K562 (cell line): ENCODE measurements around the gene CCT3. TPM values are rescaled to one million over a fixed set of nuclear protein-coding genes. Genes with fewer than 3 reads are reported as not detected.

Experiments used
- FOSL1 ChIP-seq: fragments of 200-800 bp; sonication (Bioruptor generic); conservative IDR thresholded peaks from 2 replicates; pipeline ENCODE4 v1.6.1; 2016; ENCODE audit warnings: missing genetic modification characterization, missing compliant biosample characterization
- JUN ChIP-seq, 2 experiments: sonication (generic) in 1 of 2; formaldehyde crosslinking in 1 of 2; IDR thresholded peaks; 2 replicates each; pipeline versions ENCODE4 v1.6.1 to v1.8.0; 2012 to 2022; ENCODE audit warnings: borderline replicate concordance in 2 of 2, mild to moderate bottlenecking in 2 of 2, improper control_type of control experiment in 1 of 2, low read depth in 1 of 2, low read length in 1 of 2, missing genetic modification reagents in 1 of 2
- MAZ ChIP-seq, 2 experiments: fragments of 450-650 bp in 1 of 2; sonication (generic) in 1 of 2; formaldehyde crosslinking; IDR thresholded peaks in 1 of 2; conservative IDR thresholded peaks in 1 of 2; 2 replicates each; pipeline versions ENCODE4 v1.4.0 to v1.5.0; 2020; ENCODE audit warnings: mild to moderate bottlenecking in 1 of 2, missing genetic modification reagents in 1 of 2
- NCOA6 ChIP-seq: fragments of 450-650 bp; IDR thresholded peaks from 2 replicates; pipeline ENCODE4 v1.6.1; 2017; ENCODE audit warnings: mild to moderate bottlenecking
- NRF1 ChIP-seq, 2 experiments: fragments of 450-650 bp; IDR thresholded peaks in 1 of 2; conservative IDR thresholded peaks in 1 of 2; 2 replicates each; pipeline ENCODE4 v1.6.1; 2014; ENCODE audit warnings: mild to moderate bottlenecking in 2 of 2
- POLR3G ChIP-seq: IDR thresholded peaks from 2 replicates; pipeline ENCODE4 v1.6.1; 2011; ENCODE audit not compliant: insufficient read length, insufficient replicate concordance; ENCODE audit errors: extremely low read depth
- RBBP5 ChIP-seq: fragments of 200-600 bp; sonication (generic); IDR thresholded peaks from 2 replicates; pipeline ENCODE4 v1.6.1; 2012; ENCODE audit warnings: borderline replicate concordance, mild to moderate bottlenecking, low read length, control low read depth, inconsistent platforms; ENCODE audit not compliant: insufficient read depth, poor library complexity, severe bottlenecking
- STAT5B ChIP-seq: fragments of 250-450 bp; sonication (Bioruptor Pico); IDR thresholded peaks from 2 replicates; pipeline ENCODE4 v1.8.0; 2021; ENCODE audit warnings: mild to moderate bottlenecking, inconsistent platforms
- TAF1 ChIP-seq: IDR thresholded peaks from 2 replicates; pipeline ENCODE4 v1.6.1; 2011; ENCODE audit warnings: mild to moderate bottlenecking, low read length, moderate library complexity; ENCODE audit not compliant: insufficient read depth, control insufficient read depth, severe bottlenecking; ENCODE audit errors: extremely low read depth
- TBP ChIP-seq: optimal IDR thresholded peaks from 2 replicates; pipeline ENCODE3; 2011; ENCODE audit warnings: low read depth, low read length, improper control_type of control experiment
- polyA plus RNA-seq, 8 experiments: library from polyadenylated mRNA; depleted of rRNA in 4 of 8; stranded (reverse) in 5 of 8; unstranded in 3 of 8; fragments of >200 nt; fragmentation: Nextera tagmentation in 2 of 8; fragmentation: Illumina TruSeq in 1 of 8; extraction: Ambion mirVana in 2 of 8; extraction: Trizol in 1 of 8; gene quantifications; 2 replicates each; pipeline versions ENCODE4 v1.2.1 to v1.2.3, GENCODE V29; 2011 to 2014; ENCODE audit warnings: inconsistent platforms in 1 of 8, missing spikeins in 1 of 8
- total RNA-seq, 7 experiments: library from RNA; depleted of rRNA in 6 of 7; stranded (reverse); fragments of >200 nt in 6 of 7; fragmentation: Illumina TruSeq in 2 of 7; extraction: Trizol in 2 of 7; gene quantifications; 2 replicates each; pipeline versions ENCODE4 v1.2.1 to v1.2.3, GENCODE V29; 2011 to 2021; ENCODE audit warnings: low replicate concordance in 1 of 7
- TF ChIP-seq, protein P1 (sequence below): fragments of 450-650 bp; IDR thresholded peaks from 2 replicates; pipeline ENCODE4 v1.6.1; 2016; ENCODE audit warnings: mild to moderate bottlenecking, moderate library complexity
- TF ChIP-seq, protein P2 (sequence below): fragments of 250-450 bp; sonication (Bioruptor Pico); IDR thresholded peaks from 2 replicates; pipeline ENCODE4 v1.9.0; 2021; ENCODE audit warnings: mild to moderate bottlenecking, inconsistent platforms

The CCT3 gene
- total and polyA plus RNA-seq, 9 of the 15 experiments (the other 6 are each of a cell fraction or from before 2014, with no cell fraction given), result 475 to 1,167 (median 610) TPM

GRCh38 chr1:156338180-156338976, at the start of gene CCT3, which contains the start of gene TSACC (continued):
- TF ChIP-seq, protein P1, sequence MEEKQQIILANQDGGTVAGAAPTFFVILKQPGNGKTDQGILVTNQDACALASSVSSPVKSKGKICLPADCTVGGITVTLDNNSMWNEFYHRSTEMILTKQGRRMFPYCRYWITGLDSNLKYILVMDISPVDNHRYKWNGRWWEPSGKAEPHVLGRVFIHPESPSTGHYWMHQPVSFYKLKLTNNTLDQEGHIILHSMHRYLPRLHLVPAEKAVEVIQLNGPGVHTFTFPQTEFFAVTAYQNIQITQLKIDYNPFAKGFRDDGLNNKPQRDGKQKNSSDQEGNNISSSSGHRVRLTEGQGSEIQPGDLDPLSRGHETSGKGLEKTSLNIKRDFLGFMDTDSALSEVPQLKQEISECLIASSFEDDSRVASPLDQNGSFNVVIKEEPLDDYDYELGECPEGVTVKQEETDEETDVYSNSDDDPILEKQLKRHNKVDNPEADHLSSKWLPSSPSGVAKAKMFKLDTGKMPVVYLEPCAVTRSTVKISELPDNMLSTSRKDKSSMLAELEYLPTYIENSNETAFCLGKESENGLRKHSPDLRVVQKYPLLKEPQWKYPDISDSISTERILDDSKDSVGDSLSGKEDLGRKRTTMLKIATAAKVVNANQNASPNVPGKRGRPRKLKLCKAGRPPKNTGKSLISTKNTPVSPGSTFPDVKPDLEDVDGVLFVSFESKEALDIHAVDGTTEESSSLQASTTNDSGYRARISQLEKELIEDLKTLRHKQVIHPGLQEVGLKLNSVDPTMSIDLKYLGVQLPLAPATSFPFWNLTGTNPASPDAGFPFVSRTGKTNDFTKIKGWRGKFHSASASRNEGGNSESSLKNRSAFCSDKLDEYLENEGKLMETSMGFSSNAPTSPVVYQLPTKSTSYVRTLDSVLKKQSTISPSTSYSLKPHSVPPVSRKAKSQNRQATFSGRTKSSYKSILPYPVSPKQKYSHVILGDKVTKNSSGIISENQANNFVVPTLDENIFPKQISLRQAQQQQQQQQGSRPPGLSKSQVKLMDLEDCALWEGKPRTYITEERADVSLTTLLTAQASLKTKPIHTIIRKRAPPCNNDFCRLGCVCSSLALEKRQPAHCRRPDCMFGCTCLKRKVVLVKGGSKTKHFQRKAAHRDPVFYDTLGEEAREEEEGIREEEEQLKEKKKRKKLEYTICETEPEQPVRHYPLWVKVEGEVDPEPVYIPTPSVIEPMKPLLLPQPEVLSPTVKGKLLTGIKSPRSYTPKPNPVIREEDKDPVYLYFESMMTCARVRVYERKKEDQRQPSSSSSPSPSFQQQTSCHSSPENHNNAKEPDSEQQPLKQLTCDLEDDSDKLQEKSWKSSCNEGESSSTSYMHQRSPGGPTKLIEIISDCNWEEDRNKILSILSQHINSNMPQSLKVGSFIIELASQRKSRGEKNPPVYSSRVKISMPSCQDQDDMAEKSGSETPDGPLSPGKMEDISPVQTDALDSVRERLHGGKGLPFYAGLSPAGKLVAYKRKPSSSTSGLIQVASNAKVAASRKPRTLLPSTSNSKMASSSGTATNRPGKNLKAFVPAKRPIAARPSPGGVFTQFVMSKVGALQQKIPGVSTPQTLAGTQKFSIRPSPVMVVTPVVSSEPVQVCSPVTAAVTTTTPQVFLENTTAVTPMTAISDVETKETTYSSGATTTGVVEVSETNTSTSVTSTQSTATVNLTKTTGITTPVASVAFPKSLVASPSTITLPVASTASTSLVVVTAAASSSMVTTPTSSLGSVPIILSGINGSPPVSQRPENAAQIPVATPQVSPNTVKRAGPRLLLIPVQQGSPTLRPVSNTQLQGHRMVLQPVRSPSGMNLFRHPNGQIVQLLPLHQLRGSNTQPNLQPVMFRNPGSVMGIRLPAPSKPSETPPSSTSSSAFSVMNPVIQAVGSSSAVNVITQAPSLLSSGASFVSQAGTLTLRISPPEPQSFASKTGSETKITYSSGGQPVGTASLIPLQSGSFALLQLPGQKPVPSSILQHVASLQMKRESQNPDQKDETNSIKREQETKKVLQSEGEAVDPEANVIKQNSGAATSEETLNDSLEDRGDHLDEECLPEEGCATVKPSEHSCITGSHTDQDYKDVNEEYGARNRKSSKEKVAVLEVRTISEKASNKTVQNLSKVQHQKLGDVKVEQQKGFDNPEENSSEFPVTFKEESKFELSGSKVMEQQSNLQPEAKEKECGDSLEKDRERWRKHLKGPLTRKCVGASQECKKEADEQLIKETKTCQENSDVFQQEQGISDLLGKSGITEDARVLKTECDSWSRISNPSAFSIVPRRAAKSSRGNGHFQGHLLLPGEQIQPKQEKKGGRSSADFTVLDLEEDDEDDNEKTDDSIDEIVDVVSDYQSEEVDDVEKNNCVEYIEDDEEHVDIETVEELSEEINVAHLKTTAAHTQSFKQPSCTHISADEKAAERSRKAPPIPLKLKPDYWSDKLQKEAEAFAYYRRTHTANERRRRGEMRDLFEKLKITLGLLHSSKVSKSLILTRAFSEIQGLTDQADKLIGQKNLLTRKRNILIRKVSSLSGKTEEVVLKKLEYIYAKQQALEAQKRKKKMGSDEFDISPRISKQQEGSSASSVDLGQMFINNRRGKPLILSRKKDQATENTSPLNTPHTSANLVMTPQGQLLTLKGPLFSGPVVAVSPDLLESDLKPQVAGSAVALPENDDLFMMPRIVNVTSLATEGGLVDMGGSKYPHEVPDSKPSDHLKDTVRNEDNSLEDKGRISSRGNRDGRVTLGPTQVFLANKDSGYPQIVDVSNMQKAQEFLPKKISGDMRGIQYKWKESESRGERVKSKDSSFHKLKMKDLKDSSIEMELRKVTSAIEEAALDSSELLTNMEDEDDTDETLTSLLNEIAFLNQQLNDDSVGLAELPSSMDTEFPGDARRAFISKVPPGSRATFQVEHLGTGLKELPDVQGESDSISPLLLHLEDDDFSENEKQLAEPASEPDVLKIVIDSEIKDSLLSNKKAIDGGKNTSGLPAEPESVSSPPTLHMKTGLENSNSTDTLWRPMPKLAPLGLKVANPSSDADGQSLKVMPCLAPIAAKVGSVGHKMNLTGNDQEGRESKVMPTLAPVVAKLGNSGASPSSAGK, result peak; percentile 48; the same call in 1 of the 2 replicates
- TF ChIP-seq POLR3G, result no peak
- TF ChIP-seq, protein P2, sequence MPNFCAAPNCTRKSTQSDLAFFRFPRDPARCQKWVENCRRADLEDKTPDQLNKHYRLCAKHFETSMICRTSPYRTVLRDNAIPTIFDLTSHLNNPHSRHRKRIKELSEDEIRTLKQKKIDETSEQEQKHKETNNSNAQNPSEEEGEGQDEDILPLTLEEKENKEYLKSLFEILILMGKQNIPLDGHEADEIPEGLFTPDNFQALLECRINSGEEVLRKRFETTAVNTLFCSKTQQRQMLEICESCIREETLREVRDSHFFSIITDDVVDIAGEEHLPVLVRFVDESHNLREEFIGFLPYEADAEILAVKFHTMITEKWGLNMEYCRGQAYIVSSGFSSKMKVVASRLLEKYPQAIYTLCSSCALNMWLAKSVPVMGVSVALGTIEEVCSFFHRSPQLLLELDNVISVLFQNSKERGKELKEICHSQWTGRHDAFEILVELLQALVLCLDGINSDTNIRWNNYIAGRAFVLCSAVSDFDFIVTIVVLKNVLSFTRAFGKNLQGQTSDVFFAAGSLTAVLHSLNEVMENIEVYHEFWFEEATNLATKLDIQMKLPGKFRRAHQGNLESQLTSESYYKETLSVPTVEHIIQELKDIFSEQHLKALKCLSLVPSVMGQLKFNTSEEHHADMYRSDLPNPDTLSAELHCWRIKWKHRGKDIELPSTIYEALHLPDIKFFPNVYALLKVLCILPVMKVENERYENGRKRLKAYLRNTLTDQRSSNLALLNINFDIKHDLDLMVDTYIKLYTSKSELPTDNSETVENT, result no peak
- peak; percentile 65 for TF ChIP-seq RBBP5
- TF ChIP-seq FOSL1 (tag), result peak; percentile 27; the same call in 1 of the 2 replicates
- no peak; the same call in 1 of the 2 replicates for TF ChIP-seq JUN (IDR thresholded peaks at IDR 0.05; ENCODE audit: borderline replicate concordance, low read depth, low read length)
- TF ChIP-seq JUN (CRISPR knock-in tag; IDR thresholded peaks at IDR 0.05; ENCODE audit: borderline replicate concordance), result no peak
- TF ChIP-seq NRF1 (conservative IDR thresholded peaks at IDR 0.05 in 1 of 2, IDR thresholded peaks at IDR 0.05 in 1 of 2), result peak; percentile 99
- peak; percentile 82 for TF ChIP-seq TAF1
- TF ChIP-seq TBP, result peak; percentile 78
- TF ChIP-seq NCOA6, result no peak
- TF ChIP-seq STAT5B (CRISPR knock-in tag), result no peak
- peak; percentile 74 to 75; a peak in 3 of 4 replicates for TF ChIP-seq MAZ (CRISPR knock-in tag; conservative IDR thresholded peaks at IDR 0.05 in 1 of 2, IDR thresholded peaks at IDR 0.05 in 1 of 2)
